GM18498 (cell line): ENCODE data around the gene HIF1AN.
"Not testable (repeated sequence)": the region's sequence is repeated elsewhere in the genome, so short reads cannot be mapped to it uniquely, and the experiment has no call there.

Experiments used
- ATAC-seq: cut with Tn5 transposase; IDR thresholded peaks from one replicate; pipeline ENCODE4 v1.9.1; 2021; ENCODE audit warnings: mild to moderate bottlenecking, moderate library complexity; ENCODE audit not compliant: unreplicated experiment

Gene HIF1AN

DNA sequence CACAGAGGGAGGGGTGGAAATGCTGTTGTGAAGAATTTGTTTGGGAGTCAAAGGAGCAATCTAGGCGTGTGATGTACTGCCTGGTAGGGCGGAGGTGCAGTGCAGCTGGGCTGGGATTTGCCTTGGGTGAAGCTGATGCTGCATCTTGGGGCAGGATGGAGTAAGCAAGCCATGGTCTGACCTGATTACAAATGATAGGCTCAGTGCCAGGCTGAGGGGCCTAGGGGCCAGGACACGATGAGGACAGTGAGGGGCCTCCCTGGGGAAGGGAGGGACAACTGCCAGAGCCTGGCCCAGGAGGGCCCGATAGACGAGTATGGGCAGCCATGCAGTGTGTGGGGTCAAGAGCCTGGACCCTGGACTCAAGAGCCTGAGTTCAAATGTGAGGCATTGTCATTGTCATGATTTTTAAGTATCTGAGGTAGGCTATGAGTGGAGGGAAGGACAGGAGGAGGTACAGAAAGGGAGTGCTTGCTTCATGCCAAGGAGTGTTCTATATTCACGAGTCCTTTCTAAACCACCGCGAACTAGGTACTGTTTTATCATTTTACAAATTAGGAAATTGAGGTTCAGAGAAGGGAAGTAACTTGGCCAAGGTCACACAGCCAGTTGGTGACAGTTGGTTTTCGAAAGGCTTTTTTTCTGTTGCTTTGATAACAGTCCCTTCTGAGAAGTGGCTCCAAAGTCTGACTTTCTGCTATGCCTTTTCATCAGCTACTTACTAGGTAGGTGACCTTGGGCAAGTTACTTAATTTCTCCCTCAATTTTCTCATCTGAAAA is 29.7 kb downstream of the HIF1AN start:
- no peak for ATAC-seq

- ATAC-seq = no peak
These were observed 30.8 kb downstream of the HIF1AN start for GRCh38 chr10:100566561-100566960.

DNA sequence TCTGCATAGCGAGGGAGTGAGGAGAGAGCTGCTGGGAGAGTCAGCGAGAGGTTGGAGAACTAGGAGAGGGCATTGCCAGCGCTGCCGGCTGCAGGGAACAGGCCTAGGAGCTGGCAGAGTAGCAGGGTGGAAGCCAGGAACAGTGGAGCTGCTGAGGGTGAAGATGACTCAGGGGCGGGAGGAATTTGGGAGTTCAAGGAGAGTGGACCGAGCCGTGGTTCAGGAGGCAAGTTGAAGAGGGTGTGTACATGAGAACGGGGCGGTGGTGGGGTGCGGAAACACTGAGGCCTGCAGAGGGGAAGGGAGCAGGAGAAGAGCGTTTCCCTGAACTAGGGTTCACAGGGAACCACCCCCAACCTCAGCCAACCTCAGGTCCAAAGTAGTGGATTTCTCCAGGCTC is 31.5 kb downstream of the HIF1AN start:
- ATAC-seq = no peak

GRCh38 chr10:100567826-100568225 is 32.1 kb downstream of the HIF1AN start:
- no peak for ATAC-seq

GRCh38 chr10:100568912-100569311 is 33.2 kb downstream of the HIF1AN start:
- ATAC-seq = no peak

DNA sequence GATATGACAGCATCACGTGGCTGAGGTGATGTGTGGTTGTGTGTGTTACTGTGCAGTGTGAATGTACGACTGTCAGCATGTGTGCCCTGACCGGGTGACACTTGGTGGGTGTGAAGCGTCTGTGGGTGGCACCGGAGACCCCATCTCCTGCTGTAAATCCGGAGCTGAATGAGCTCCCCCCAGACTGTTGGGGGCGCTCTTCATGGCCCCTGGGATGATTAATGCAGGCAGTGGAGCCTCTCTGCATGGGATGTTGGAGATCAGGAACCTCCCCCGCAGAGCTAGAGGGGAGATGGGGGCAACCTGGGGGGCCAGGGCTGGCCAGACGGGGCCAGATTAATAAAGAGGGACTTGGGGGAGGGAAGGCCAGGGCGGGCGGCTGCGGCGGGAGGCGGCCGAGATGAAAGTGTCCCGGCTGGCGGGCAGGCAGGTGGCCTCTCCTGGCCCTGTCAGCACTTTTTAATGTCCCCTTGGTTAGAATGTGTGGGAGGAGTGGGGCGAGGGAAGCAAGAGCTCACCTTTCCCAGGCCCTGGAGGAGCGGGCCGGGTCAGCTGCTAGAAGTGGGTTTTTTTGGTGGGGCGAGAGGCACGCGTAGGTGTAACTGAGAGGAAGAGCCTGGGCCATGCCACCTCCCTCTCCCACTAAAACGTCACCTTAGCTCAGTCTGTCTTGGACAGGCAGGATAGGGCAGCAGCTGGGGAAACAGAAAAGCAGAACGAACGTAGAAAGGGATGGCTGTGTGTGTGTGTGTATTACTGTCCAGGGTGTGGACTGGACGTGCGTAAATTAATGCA is 34.1 kb downstream of the HIF1AN start:
- ATAC-seq = no peak

GRCh38 chr10:100570506-100570905 is 34.8 kb downstream of the HIF1AN start:
- no peak for ATAC-seq

- ATAC-seq = no peak
These were observed 35.5 kb downstream of the HIF1AN start for GRCh38 chr10:100571084-100571856.

- not testable (repeated sequence) for ATAC-seq
These were observed 39.4 kb downstream of the HIF1AN start for GRCh38 chr10:100575146-100575545.

DNA sequence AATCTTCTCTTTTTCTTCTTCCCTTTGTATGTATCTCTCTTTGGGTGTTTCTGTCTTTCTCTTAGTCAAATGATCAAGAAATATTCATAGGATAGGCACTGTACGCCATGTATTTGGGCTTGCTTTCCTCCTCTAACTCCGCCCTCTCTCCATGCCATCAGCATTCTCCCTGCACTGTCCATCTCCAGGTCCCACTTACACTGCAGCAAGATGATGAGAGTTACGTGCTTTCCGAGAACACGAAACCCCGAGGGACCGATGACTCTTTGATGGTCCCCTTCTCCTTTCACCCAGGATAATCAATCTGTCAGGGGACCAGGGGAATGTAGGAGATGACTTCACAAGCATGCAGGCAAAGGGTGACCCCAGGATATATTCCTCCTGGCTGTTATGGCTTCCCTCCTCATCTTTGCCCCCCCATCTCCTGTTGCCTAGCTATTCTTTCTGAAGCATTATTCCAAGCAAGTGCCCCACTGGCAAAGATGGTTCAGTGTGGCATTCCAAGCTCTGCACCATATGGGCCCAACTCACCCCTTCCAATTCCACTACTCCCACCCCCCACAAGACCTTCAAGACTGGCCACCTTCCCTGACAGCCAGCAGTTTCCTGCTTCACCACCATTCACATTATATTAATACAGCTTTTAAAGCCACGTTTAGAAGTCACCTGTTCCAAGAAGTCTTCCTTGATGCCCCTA is 40.0 kb downstream of the HIF1AN start:
- no peak for ATAC-seq

DNA sequence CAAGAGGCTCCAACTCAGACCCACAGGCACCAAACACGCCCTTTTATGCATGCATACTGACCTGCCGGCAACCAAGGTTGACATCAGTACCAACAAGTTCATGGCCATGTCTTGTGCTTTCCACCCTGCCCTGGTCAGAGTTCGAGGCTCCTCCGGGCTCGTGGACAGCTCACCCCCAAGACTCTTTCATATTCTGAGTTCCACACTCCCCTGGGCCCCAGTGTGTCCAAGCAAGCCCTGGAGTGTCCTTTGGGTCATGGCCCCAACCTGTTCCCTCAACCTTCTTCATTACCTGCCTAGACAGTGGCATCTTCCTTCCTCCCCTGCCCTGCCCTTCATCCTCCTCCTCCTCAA is 40.5 kb downstream of the HIF1AN start:
- no peak for ATAC-seq

DNA sequence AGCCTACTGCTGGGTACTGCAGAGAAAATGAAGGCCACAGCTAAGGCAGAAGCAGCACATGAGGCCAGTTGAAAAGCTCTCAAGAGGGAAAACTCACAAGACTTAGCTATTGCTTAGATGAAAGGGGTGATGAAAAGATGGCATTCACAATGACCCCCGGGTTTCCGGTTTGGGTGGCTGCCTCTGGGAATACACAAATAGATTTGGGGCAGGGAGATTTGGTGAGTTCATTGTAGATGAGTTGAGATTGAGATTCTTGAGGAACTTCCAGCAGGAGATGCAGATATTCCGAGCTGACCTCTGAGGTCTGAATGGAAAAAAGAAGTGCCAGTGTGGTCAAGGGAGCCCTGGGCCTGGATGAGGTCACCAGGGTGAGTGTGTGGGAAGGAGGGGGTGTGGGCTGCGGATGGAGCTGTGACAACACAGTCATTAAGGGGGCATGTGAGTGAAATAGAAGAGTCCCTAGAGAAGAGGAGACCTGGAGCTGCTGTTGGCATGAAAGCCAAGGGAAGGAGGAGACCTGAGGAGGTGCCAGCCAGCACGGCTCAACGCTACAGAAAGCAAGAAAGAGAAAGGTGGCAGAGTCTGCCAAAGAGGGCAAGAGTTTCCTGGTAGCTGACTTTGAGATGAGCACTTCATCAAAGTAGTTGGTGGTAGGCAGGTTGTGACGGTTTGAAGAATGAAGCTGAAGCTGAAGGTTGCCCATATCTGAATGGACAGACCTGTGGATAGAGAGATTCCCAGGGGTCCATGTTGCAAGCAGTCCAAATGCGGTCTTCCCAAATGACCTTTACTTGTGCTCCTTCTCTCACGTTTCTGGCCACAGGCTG is 43.7 kb downstream of the HIF1AN start:
- no peak for ATAC-seq

DNA sequence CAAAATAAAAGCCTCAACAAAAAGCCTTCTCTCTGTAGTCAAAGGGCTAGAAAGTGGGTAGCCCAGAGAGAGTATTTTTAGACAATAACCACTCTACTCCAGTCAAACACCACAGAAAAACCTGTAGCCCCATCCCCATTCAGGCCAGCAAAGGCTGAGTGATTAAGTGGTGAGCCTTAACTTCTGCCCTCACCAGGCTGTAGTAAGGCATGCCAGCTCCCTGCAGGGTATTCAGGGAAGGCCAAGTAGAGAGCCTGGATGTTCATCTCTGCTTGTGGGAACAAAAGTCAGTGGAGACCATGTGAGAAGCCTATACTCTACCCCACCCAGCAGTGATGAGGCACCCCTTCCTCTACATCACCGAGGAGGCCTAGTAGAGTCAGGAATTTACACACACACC is 51.2 kb downstream of the HIF1AN start:
- no peak for ATAC-seq

DNA sequence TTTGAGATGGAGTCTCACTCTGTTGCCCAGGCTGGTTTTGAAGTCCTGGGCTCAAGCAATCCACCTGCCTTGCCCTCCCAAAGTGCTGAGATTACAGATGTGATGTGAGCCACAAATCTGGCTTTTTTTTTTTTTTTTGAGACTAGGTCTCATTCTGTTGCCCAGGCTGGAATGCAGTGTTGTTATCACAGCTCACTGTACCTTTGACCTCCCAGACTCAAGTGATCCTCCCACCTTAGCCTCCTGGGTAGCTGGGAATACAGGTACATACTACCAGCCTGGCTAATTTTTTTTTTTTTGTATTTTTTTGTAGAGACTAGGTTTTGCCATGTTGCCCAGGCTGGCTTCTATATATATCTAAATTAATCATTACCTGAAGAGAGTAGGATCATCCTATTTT is 62.4 kb downstream of the HIF1AN start:
- ATAC-seq = no peak

DNA sequence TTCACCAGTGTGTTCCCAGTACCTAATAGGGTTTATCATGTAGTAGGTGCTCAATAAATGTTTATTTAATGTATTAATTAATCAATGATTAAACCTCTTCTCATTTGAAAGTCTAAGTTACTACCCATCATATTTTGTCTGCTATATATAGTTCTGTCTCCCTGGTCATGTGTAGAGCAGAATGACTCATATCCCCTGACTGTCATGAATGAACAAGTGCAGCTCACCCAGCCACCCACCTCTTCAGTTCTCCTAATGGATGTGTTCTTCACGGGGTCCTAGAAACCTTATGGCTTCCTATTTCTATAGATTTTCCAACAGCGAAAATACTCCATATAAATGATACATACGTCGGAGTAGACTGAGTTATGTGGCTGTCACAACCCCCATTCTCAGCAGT is 64.5 kb downstream of the HIF1AN start:
- no peak for ATAC-seq

DNA sequence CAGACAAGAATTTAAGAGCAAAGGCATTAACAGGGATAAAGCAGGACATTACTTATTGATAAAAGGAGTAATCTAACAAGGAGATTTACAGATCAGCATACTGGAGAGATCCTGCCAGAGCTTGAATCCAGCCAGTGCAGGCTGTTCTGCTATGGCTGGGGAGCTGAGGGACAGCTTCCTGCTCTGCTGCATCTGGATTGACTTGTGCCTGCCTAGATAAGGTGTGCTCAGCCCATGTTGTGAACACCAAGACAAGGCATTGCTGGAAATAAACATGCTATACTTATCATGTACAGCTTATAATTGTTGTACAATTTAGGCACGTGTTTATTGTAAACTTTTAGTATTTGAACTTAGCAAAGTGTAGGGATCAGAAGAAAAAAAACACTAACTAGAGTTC is 71.7 kb downstream of the HIF1AN start:
- no peak for ATAC-seq
